OCI-M2 (cell line): ENCODE results near the gene LIMK2.
"Not testable (repeated sequence)": the region's sequence is repeated elsewhere in the genome, so short reads cannot be mapped to it uniquely, and the experiment has no call there.

Experiments
- DNase-seq: peaks from one replicate; lab custom pipeline; 2025; ENCODE audit not compliant: unreplicated experiment; lab: John Stamatoyannopoulos, UW

LIMK2 gene

GRCh38 chr22:31288496-31289240 is 76.6 kb downstream of the LIMK2 start:
- DNase-seq = no peak

DNA sequence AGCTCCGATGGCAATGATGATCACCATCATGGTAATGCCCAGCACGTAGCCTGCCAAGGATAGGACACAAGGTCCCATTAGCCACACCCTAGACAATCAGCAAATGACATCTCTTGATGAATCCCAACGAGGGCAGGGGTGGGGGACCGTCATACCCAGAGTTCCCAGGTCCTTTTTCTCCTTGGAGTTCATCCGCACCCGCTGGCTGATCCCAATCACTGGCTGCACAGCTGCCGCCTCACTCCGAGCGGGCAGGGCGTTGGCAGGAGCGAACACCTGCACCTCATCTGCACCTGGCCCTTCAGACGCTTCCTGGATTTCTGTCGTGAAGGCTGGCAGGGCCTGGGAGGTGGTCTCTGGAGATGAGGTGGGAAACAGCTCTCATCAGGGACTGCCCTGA is 77.2 kb downstream of the LIMK2 start:
- DNase-seq = no peak

DNA sequence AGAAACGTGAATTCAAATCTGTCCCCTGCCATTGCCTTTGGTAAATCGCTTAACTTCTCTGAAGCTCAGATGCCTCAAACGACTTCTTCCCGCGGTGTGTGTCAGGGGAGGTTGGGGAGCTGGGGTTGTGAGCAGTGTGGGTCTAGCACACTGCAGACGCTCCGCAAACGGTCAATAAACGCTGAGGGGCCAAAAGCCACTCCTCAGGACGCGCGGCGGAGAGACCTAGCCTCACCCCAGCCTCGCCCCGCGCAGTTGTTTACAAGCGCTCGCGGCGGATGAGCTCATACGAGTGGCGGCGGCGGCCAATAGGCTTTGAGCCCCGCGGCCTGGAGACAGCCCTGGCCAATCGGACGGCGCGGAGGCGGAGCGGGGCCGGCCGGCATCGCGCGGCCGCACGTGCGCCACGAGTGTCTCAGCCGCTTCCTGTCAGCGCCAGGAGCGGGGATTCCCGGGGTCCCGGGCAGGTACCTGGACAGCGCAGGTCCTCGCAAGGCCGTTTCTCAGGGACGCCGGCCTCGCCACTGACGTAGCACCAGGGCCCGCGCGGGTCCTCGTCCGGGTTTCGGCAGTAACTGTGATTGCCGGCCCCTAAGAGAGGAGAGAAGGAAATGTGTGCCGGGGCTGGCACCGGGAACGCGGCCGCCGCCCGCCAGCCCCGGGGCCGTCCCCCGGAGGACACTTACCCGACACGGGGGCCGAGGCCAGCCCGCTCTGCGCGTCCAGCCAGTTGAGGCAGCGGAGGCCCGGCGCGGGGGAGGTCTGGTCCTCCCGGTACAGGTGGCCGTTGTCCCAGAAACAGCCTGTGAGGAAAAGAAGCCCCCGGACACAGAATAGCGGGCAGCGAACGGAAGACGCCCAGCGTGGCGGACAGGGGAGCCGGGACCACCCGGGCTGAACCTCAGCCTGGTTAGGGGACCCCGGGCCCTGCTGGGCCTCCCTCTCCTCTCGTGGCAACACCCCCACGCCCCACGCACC is 78.7 kb downstream of the LIMK2 start:
- DNase-seq = no peak

DNA sequence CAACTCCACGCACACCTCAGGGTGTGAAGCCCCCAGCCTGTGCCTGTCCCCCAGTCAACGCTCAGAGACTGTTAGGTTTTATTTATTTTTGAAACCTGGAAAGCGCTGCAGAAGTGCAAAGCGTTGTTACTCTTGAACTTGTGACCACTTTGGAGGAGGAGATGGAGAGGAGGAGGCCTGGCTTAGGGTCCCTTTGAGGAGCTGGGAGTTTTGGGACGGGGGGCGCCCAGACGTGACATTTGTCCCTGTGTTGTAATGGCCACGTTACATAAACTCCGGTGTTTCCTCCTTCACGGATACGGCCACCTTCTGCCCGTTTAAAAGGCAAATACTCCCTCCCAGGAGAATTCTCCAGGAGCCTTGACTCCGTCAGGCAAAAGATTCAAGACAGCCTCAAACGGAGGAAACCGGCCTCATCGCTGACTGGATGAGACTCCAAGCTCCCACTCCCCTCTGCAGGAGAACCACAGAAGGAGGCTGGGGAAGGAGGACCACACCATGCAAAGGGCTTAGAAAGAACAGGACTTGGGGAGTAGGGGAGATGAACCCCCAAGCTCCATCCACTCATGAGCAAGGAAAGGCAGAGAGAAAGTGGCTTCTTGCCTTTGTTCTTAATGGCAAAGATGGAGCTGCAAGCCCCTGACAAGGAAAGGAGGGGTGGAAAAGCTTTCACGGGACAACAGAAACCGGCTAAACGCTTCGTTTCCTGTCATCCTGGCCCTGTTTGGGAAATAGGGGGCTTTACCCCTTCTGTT is 79.6 kb downstream of the LIMK2 start:
- DNase-seq = no peak

- no peak for DNase-seq
Measured at GRCh38 chr22:31292236-31292989, 80.3 kb downstream of the LIMK2 start, which contains the start of gene PIK3IP1. Gene PIK3IP1 (minus strand): TSS chr22:31292488. CDS start chr22:31292344, 144 bp downstream.

DNA sequence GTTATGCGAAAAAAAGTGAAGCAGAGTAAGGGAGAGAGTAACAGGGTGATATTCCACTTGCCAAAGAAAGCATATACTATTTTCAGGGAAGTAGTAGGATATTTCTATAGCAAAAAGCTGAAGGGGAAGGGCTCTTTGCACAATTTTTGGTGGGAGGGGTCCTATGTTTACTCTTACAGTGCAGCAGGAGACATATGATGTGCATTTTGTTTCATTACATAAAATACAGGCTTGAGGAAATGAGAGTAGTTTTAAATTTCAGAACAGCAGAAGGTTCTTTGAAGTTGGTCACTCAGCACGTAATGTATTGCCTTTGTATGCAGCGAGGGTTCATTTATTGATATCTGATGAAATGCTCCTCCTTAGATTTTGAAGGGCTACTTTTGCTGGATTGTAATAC is 83.3 kb downstream of the LIMK2 start:
- no peak for DNase-seq

- DNase-seq = no peak
Measured at GRCh38 chr22:31295831-31296657, 83.9 kb downstream of the LIMK2 start.

GRCh38 chr22:31300896-31301295 is 88.8 kb downstream of the LIMK2 start:
- DNase-seq = no peak

GRCh38 chr22:31302006-31302405 is 89.9 kb downstream of the LIMK2 start:
- no peak for DNase-seq

- DNase-seq = no peak
Measured at GRCh38 chr22:31302537-31302936, 90.4 kb downstream of the LIMK2 start.

GRCh38 chr22:31305194-31305593 is 93.1 kb downstream of the LIMK2 start:
- no peak for DNase-seq

DNA sequence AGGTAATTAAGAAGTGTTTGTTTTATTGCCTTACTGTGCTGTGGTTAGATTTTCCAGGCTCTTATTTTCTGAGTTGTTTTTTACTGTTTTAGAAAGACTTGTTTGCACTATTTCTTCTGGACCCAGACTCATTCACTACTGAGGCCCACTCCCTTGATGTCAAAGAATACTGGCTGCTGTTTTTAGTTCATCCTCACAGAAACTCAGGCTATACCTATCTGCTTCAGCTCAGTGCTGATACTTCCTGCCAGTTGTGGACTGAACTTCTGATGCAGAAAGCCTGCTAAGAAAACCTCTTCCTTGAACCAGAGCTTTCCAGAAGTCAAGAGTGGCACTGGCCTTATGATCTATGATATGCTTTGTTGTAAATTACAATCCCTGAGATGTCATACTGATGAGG is 96.1 kb downstream of the LIMK2 start:
- no peak for DNase-seq

- DNase-seq = no peak
Measured at GRCh38 chr22:31313366-31314147, 101.5 kb downstream of the LIMK2 start.

GRCh38 chr22:31314220-31314619 is 102.1 kb downstream of the LIMK2 start:
- DNase-seq = not testable (repeated sequence)

DNA sequence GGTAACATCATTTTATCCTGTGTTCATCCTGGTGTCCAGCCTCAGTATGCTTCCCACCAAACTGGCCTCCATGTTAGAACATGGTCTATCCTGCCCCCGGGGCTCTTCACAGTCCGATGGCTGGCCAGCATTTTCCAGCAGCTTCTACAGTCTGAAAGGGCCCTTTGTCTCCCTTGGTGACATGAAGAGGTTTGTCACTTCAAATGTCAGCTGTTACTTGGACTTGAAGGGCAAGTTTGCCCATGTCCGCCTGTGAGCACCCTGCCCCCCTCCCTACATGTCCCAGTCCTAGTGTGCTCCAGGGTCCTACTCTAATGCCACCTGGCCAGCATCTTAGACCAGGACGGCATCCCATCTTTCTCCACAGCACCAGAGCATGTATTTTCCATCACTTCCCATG is 109.3 kb downstream of the LIMK2 start:
- DNase-seq = no peak

GRCh38 chr22:31323578-31324550 is 111.8 kb downstream of the LIMK2 start:
- no peak for DNase-seq

- no peak for DNase-seq
Measured at GRCh38 chr22:31326877-31327276, 114.8 kb downstream of the LIMK2 start.
